Omental fat pad (tissue), 4 donors: ENCODE results near the gene GSDME. TPM values are rescaled to one million over a fixed set of nuclear protein-coding genes. Genes with fewer than 3 reads are reported as not detected.

Experiments used
- ATAC-seq: fragments of 150-250 bp; one replicate; pipeline ENCODE4 v1.9.1; 2016; ENCODE audit warnings: mild to moderate bottlenecking, moderate library complexity; ENCODE audit not compliant: low FRiP score
- DNase-seq: peaks from one replicate; pipeline ENCODE4 v3.0.0-alpha.2; 2019; ENCODE audit warnings: low spot score
- CTCF ChIP-seq, 3 donors: fragments of 450-650 bp; IDR thresholded peaks; one replicate each; pipeline ENCODE4 v1.5.1; 2016 to 2017; ENCODE audit warnings: antibody characterized with exemption in 3 of 3, mild to moderate bottlenecking in 3 of 3, moderate library complexity in 2 of 3
- total RNA-seq, 4 donors: library from RNA; depleted of rRNA; stranded (reverse); fragments of >200 nt; gene quantifications; one replicate each; pipeline ENCODE4 v1.1.0, GENCODE V29; 2016

GSDME gene
- total RNA-seq, 4 donors from 2014 or later = 14.8 to 58.3 (median 30.7) TPM

GRCh38 chr7:24697416-24697815 is 59.8 kb downstream of the GSDME start:
- no peak for TF ChIP-seq CTCF (IDR thresholded peaks at IDR 0.05)
- DNase-seq = no peak
- ATAC-seq = no peak

GRCh38 chr7:24692592-24692991 is 64.7 kb downstream of the GSDME start:
- ATAC-seq = no peak
- TF ChIP-seq CTCF (IDR thresholded peaks at IDR 0.05) = no peak
- DNase-seq = no peak

- ATAC-seq = no peak
- no peak for TF ChIP-seq CTCF (IDR thresholded peaks at IDR 0.05)
- DNase-seq = no peak
Observed at GRCh38 chr7:24690251-24690650, 67.0 kb downstream of the GSDME start.

GRCh38 chr7:24685708-24686107 is 71.6 kb downstream of the GSDME start:
- ATAC-seq (no peak), DNase-seq (no peak)

GRCh38 chr7:24670782-24671181 is 86.5 kb downstream of the GSDME start:
- no peak for TF ChIP-seq CTCF (IDR thresholded peaks at IDR 0.05)

More at GRCh38 chr7:24685708-24686107, 71.6 kb downstream of the GSDME start:
- TF ChIP-seq CTCF (IDR thresholded peaks at IDR 0.05) = no peak

GRCh38 chr7:24669971-24670591 is 87.2 kb downstream of the GSDME start:
- no peak for ATAC-seq
- TF ChIP-seq CTCF (IDR thresholded peaks at IDR 0.05) = no peak
- no peak for DNase-seq

More at GRCh38 chr7:24670782-24671181, 86.5 kb downstream of the GSDME start:
- no peak for DNase-seq
- no peak for ATAC-seq

GRCh38 chr7:24668927-24669635 is 88.2 kb downstream of the GSDME start:
- no peak for TF ChIP-seq CTCF (IDR thresholded peaks at IDR 0.05)
- ATAC-seq (no peak), DNase-seq (no peak)
